ENCODE data around the gene LY6G6F. TPM values are rescaled to one million over a fixed set of nuclear protein-coding genes. Genes with fewer than 3 reads are reported as not detected.

The LY6G6F gene
- total and polyA plus RNA-seq, 8 donors: not detected

GRCh38 chr6:31715022-31715958 is 8.6 kb downstream of the LY6G6F start, which contains the start of gene LY6G6D:
LY6G6D (plus strand) TSS chr6:31715348; CDS start chr6:31715356, 8 bp downstream.
- Histone ChIP-seq H3K4me1 (peaks cover 0 to 25% (median 12%) of the 10 kb centered on the region in 4 donors), H3K27me3 (peaks cover 0 to under 1% (median 0%) of the 10 kb centered on the region in 3 donors), H3K27ac (no peak within 1 kb of the TSS), H3K36me3 (no peaks in the 10 kb centered on the region), H3K4me3 (no peak within 1 kb of the TSS), H3K9me3 (no peaks in the 10 kb centered on the region)
- TF ChIP-seq EP300 (IDR thresholded peaks at IDR 0.05) (no peak), POLR2A (IDR thresholded peaks at IDR 0.05) (no peak), POLR2AphosphoS5 (IDR thresholded peaks at IDR 0.05) (no peak), CTCF (IDR thresholded peaks at IDR 0.05) (no peak)
- WGBS, 5 donors: 63 to 86% (median 83%) methylated on average over 11 to 16 of the region's 16 CpGs
- intact Hi-C loops (cut with DNase I; ENCODE audit: low total_unique reads): no loop called here
- peak in 1 of 2 donors; percentile 24 for DNase-seq

- WGBS, 5 donors: 62 to 74% (median 67%) methylated on average over 10 of the region's 10 CpGs
These were observed 11.0 kb downstream of the LY6G6F start for GRCh38 chr6:31717499-31718222.

DNA sequence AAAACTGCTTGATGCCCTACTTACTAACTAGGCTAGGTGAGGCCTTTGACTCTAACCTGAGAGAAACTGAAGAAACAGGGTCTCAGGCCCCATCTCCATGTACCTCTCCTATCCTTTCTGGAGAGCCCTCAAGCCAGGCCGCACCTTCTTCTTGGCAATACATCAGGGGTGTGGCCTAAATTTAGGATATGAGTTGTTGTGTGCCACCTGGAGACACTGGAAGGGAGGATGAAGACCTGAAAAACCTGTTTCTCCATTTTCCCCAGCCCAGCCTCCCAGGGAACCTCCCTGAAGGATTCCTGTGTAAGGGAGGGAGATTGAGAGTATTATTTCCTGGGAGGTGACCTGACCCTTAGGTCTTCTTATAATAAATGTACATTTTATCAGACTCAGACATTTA is 11.6 kb downstream of the LY6G6F start:
- Histone ChIP-seq H3K27me3 (no peaks in the 10 kb centered on the region), H3K36me3 (no peaks in the 10 kb centered on the region), H3K4me1 (peaks cover 0 to 15% (median 12%) of the 10 kb centered on the region in 4 donors), H3K9me3 (no peaks in the 10 kb centered on the region), H3K4me3 (no peak overlapping the region), H3K27ac (no peak overlapping the region)
- intact Hi-C loops (cut with DNase I; ENCODE audit: low total_unique reads): no loop called here
- 23 to 64% (median 42%) methylated on average over 1 of the region's 1 CpG for WGBS, 5 donors
- TF ChIP-seq CTCF (IDR thresholded peaks at IDR 0.05): no peak
- no peak for TF ChIP-seq POLR2A (IDR thresholded peaks at IDR 0.05)
- no peak for TF ChIP-seq POLR2AphosphoS5 (IDR thresholded peaks at IDR 0.05)
- TF ChIP-seq EP300 (IDR thresholded peaks at IDR 0.05): no peak
- peak; percentile 64 to 75 for DNase-seq

More at GRCh38 chr6:31717499-31718222, 11.0 kb downstream of the LY6G6F start:
- TF ChIP-seq POLR2A (IDR thresholded peaks at IDR 0.05) (no peak), POLR2AphosphoS5 (IDR thresholded peaks at IDR 0.05) (no peak), CTCF (IDR thresholded peaks at IDR 0.05) (no peak), EP300 (IDR thresholded peaks at IDR 0.05) (no peak)
- intact Hi-C loops (cut with DNase I; ENCODE audit: low total_unique reads): no loop called here
- H3K4me1 ChIP-seq: peaks cover 0 to 15% (median 12%) of the 10 kb centered on the region in 4 donors
- H3K27ac ChIP-seq: no peak overlapping the region
- no peaks in the 10 kb centered on the region for H3K9me3 ChIP-seq
- no peaks in the 10 kb centered on the region for H3K27me3 ChIP-seq
- no peak overlapping the region for H3K4me3 ChIP-seq
- DNase-seq: peak in 1 of 2 donors; percentile 60
- H3K36me3 ChIP-seq: no peaks in the 10 kb centered on the region

DNA sequence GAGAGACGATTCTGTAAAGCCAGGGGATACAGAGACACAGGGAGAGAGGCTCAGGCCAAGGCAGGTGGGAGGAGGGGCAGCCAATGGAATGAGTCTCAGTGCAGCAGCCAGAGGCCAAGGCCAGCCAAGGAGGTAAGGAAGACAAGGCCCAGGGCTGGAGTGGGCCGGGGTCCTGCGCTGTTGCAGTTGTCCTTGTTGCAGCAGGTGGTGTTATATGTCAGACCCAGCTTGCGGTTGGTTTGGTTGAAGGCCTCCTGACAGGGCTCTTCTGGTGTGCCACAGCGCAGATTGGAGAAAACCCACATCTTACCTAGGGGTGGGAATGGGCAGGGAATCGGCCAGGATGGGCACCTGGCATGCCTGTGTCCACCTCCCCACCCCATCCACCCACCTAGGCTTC is 12.3 kb downstream of the LY6G6F start:
- Histone ChIP-seq H3K36me3 (no peaks in the 10 kb centered on the region), H3K4me1 (peaks cover 0 to 15% (median 12%) of the 10 kb centered on the region in 4 donors), H3K4me3 (no peak overlapping the region), H3K27me3 (no peaks in the 10 kb centered on the region), H3K9me3 (no peaks in the 10 kb centered on the region), H3K27ac (no peak overlapping the region)
- TF ChIP-seq POLR2AphosphoS5 (IDR thresholded peaks at IDR 0.05): no peak
- no peak for TF ChIP-seq CTCF (IDR thresholded peaks at IDR 0.05)
- TF ChIP-seq POLR2A (IDR thresholded peaks at IDR 0.05): no peak
- no peak for TF ChIP-seq EP300 (IDR thresholded peaks at IDR 0.05)
- WGBS, 5 donors: 74 to 85% (median 83%) methylated on average over 6 of the region's 6 CpGs
- DNase-seq: no peak
- intact Hi-C loops (cut with DNase I; ENCODE audit: low total_unique reads): no loop called here
